ENCODE results near the gene MST1R.
"Not testable (repeated sequence)": the region's sequence is repeated elsewhere in the genome, so short reads cannot be mapped to it uniquely, and the experiment has no call there.

MST1R gene

GRCh38 chr3:49924683-49925082, 21.0 kb upstream of the MST1R start:
- H3K27ac ChIP-seq, result no peak overlapping the region
- TF ChIP-seq CTCF (conservative IDR thresholded peaks at IDR 0.05), result no peak
- TF ChIP-seq ZFX (IDR thresholded peaks at IDR 0.05), result no peak

- not testable (repeated sequence) for H3K27ac ChIP-seq
Observed at GRCh38 chr3:49917806-49918590, 14.3 kb upstream of the MST1R start.

GRCh38 chr3:49916686-49917085, 13.0 kb upstream of the MST1R start:
- H3K27ac ChIP-seq, result no peak overlapping the region
- TF ChIP-seq CTCF (conservative IDR thresholded peaks at IDR 0.05) (no peak), ZFX (IDR thresholded peaks at IDR 0.05) (no peak)

GRCh38 chr3:49914906-49915305, 11.2 kb upstream of the MST1R start:
- TF ChIP-seq CTCF (conservative IDR thresholded peaks at IDR 0.05) (no peak), ZFX (IDR thresholded peaks at IDR 0.05) (no peak)

DNA sequence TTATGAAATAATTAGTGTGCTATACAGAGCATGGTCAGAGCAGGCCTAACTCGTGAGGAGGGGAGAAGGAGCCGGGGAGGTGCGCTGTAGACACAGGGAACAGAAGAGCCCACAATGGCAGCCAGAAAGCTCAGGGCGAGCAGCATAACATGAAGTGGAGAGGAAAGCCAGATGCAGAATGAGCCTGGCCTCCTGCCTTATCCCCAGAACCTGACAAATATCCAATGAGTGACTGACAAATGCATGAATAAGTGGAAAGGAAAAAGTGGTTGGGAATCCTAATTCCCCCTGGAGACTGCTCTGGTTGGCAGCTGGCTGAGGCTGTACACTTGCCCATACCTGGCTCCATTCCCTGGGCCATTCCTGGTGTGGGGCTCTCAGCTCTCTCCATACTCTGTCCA, 9.2 kb upstream of the MST1R start:
- TF ChIP-seq CTCF (conservative IDR thresholded peaks at IDR 0.05), result no peak
- no peak for TF ChIP-seq ZFX (IDR thresholded peaks at IDR 0.05)
- H3K27ac ChIP-seq, result no peak overlapping the region

More at GRCh38 chr3:49914906-49915305, 11.2 kb upstream of the MST1R start:
- H3K27ac ChIP-seq, result no peak overlapping the region

DNA sequence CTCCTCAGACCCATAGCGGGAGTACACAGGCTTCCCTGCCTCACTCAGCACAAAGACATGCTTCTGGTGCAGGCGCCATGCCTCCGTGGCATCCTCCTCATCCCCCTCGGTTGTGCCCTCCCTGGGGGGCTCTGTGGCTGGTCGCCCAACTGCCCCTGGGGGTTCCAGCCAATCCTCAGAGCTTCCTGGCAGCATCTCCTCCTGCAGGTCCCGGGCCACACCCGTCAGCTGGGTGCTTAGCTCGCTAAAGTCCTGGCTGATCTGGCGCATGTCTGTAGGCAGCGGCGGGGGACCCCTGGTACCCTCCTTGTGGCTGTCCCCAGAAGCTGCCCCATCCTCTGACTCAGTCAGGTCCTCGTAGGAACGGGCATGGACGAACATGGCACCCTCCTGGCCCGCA, 7.9 kb upstream of the MST1R start:
- TF ChIP-seq CTCF (conservative IDR thresholded peaks at IDR 0.05), result no peak
- TF ChIP-seq ZFX (IDR thresholded peaks at IDR 0.05), result no peak
- no peak overlapping the region for H3K27ac ChIP-seq

- TF ChIP-seq CTCF (conservative IDR thresholded peaks at IDR 0.05) (no peak), ZFX (IDR thresholded peaks at IDR 0.05) (no peak)
- no peak overlapping the region for H3K27ac ChIP-seq
Observed at GRCh38 chr3:49911124-49911420, 7.4 kb upstream of the MST1R start.

Data from C4-2B (cell line).